CD14-positive monocyte (primary cell): ENCODE measurements around the gene SPAG16. TPM values are rescaled to one million over a fixed set of nuclear protein-coding genes. Genes with fewer than 3 reads are reported as not detected.

ENCODE experiments used
- DNase-seq, 3 donors: peaks; one replicate each; pipeline ENCODE4 v3.0.0-alpha.2; 2011 to 2022
- H2AFZ ChIP-seq: 2 replicates; pipeline ENCODE4 v1.6.0; 2012; ENCODE audit warnings: mild to moderate bottlenecking, low read depth, low read length, inconsistent platforms; ENCODE audit not compliant: insufficient read depth, poor library complexity, severe bottlenecking
- H3K27ac ChIP-seq, 2 donors: 1 replicate in 1 of 2; 2 replicates in 1 of 2; pipeline ENCODE4 v1.5.1; 2012 to 2013; ENCODE audit warnings: low read length in 2 of 2, control low read depth in 1 of 2, inconsistent platforms in 1 of 2, low read depth in 1 of 2, mild to moderate bottlenecking in 1 of 2
- H3K27me3 ChIP-seq, 2 donors: one replicate each; pipeline versions ENCODE4 v1.6.0 to v1.6.1; 2011 to 2013; ENCODE audit warnings: low read length in 2 of 2; ENCODE audit not compliant: control insufficient read depth in 2 of 2, insufficient read depth in 2 of 2
- H3K36me3 ChIP-seq, 2 donors: replicated peaks in 1 of 2; 1 replicate in 1 of 2; 2 replicates in 1 of 2; pipeline versions ENCODE4 v1.5.1 to v1.6.1; 2012 to 2013; ENCODE audit warnings: low read length in 2 of 2, control low read depth in 1 of 2, inconsistent platforms in 1 of 2, mild to moderate bottlenecking in 1 of 2; ENCODE audit not compliant: insufficient read depth in 2 of 2, control insufficient read depth in 1 of 2
- H3K4me1 ChIP-seq, 2 donors: 1 replicate in 1 of 2; 2 replicates in 1 of 2; pipeline versions ENCODE4 v1.5.1 to v1.6.1; 2012 to 2013; ENCODE audit warnings: low read length in 2 of 2, control low read depth in 1 of 2, inconsistent platforms in 1 of 2, mild to moderate bottlenecking in 1 of 2, moderate library complexity in 1 of 2; ENCODE audit not compliant: insufficient read depth in 2 of 2, control insufficient read depth in 1 of 2
- H3K4me2 ChIP-seq: replicated peaks from 2 replicates; pipeline ENCODE3; 2012; ENCODE audit warnings: low read length, moderate library complexity, mild to moderate bottlenecking; ENCODE audit not compliant: poor library complexity, severe bottlenecking; ENCODE audit errors: extremely low read depth
- H3K4me3 ChIP-seq, 3 experiments: fragments of 200-600 bp in 1 of 3; sonication (generic) in 1 of 3; replicated peaks in 1 of 3; 1 replicate in 2 of 3; 2 replicates in 1 of 3; pipeline ENCODE4 v1.5.1; 2011 to 2013; ENCODE audit warnings: low read length in 3 of 3, mild to moderate bottlenecking in 3 of 3, control low read depth in 2 of 3, low read depth in 2 of 3, inconsistent platforms in 1 of 3, moderate library complexity in 1 of 3
- H3K79me2 ChIP-seq: 2 replicates; pipeline ENCODE4 v1.6.0; 2012; ENCODE audit warnings: mild to moderate bottlenecking, control low read depth, inconsistent platforms, low read length, moderate library complexity; ENCODE audit not compliant: insufficient read depth
- H3K9ac ChIP-seq: 2 replicates; pipeline ENCODE4 v1.6.0; 2017; ENCODE audit warnings: low read length, mild to moderate bottlenecking; ENCODE audit not compliant: insufficient read depth, poor library complexity, severe bottlenecking
- H3K9me3 ChIP-seq, 2 donors: replicated peaks in 1 of 2; 1 replicate in 1 of 2; 2 replicates in 1 of 2; pipeline versions ENCODE4 v1.5.1 to v1.6.1; 2012 to 2013; ENCODE audit warnings: low read length in 2 of 2, control low read depth in 1 of 2; ENCODE audit not compliant: control insufficient read depth in 1 of 2, insufficient read depth in 1 of 2
- H4K20me1 ChIP-seq: 2 replicates; pipeline ENCODE4 v1.6.0; 2012; ENCODE audit warnings: mild to moderate bottlenecking, low read length, control low read depth, moderate library complexity; ENCODE audit not compliant: insufficient read depth
- H3K27ac Mint-ChIP-seq, 7 donors: one replicate each; pipeline ENCODE4 v1.8.0; 2020; ENCODE audit warnings: mild to moderate bottlenecking in 7 of 7, mixed read lengths in 7 of 7, moderate library complexity in 6 of 7, inconsistent platforms in 2 of 7
- H3K27me3 Mint-ChIP-seq, 3 donors: one replicate each; pipeline ENCODE4 v1.8.0; 2021 to 2022; ENCODE audit warnings: low read depth in 3 of 3, mild to moderate bottlenecking in 3 of 3, mixed read lengths in 3 of 3, moderate library complexity in 3 of 3, inconsistent platforms in 1 of 3
- H3K36me3 Mint-ChIP-seq, 2 donors: one replicate each; pipeline ENCODE4 v1.8.0; 2020; ENCODE audit warnings: mixed read lengths in 2 of 2, inconsistent platforms in 1 of 2, mild to moderate bottlenecking in 1 of 2
- H3K4me1 Mint-ChIP-seq: one replicate; pipeline ENCODE4 v1.8.0; 2020; ENCODE audit warnings: mild to moderate bottlenecking, mixed read lengths
- H3K4me3 Mint-ChIP-seq, 2 donors: one replicate each; pipeline ENCODE4 v1.8.0; 2020; ENCODE audit warnings: mild to moderate bottlenecking in 2 of 2, mixed read lengths in 2 of 2, moderate library complexity in 1 of 2
- H3K9me3 Mint-ChIP-seq, 7 donors: one replicate each; pipeline ENCODE4 v1.8.0; 2020 to 2022; ENCODE audit warnings: mixed read lengths in 7 of 7, mild to moderate bottlenecking in 6 of 7, moderate library complexity in 6 of 7, inconsistent platforms in 2 of 7
- CTCF ChIP-seq: fragments of 200-600 bp; IDR thresholded peaks from one replicate; pipeline ENCODE4 v1.8.0; 2022; ENCODE audit warnings: antibody characterized with exemption, mild to moderate bottlenecking
- WGBS: methylation state at CpG from one replicate; pipeline ENCODE4 v1.1.5; 2013; ENCODE audit warnings: missing lambda C conversion rate; ENCODE audit not compliant: insufficient coverage; 5-methylcytosine and 5-hydroxymethylcytosine counted together
- intact Hi-C, 2 donors: fragments of 100-400 bp; cut with micrococcal nuclease; formaldehyde crosslinking; loops; one replicate each; pipeline versions ENCODE4 v1.15.0 to v1.15.1; 2023
- polyA plus RNA-seq, 3 donors: library from polyadenylated mRNA; depleted of rRNA in 1 of 3; unstranded in 2 of 3; stranded (reverse) in 1 of 3; fragments of 300-500 nt in 2 of 3; fragments of >200 nt in 1 of 3; fragmentation: Illumina TruSeq in 2 of 3; gene quantifications; 1 replicate in 2 of 3; 2 replicates in 1 of 3; pipeline ENCODE4 v1.2.3, GENCODE V29; 2012 to 2021

SPAG16 gene
- polyA plus RNA-seq, 3 donors: 0.12 to 0.30 TPM; not detected in 1

DNA sequence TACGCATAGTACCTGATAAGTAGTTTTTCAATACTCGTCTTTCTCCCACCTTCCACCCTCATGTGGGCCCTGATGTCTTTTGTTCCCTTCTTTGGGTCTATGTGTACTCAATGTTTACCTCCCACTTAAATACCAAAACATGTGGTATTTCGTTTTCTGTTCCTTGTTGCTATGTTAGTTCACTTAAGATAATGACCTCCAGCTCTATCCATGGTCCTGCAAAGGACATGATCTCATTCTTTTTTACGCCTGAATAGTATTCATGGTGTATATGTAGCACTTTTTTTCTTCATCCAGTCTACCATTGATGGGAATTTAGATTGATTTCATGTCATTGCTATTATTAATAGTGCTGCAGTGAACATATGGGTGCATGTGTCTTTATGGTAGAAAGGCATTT lies 816.2 kb downstream of the SPAG16 start:
- H3K36me3 Mint-ChIP-seq: no peaks in the 10 kb centered on the region
- no peak for TF ChIP-seq CTCF
- intact Hi-C loops: no loop called here
- peaks cover 0 to 7% (median 3%) of the 10 kb centered on the region in 7 donors for H3K9me3 Mint-ChIP-seq
- no CpG with 5 or more reads among the region's 4 CpGs for WGBS
- no peak overlapping the region for H3K9ac ChIP-seq
- H3K79me2 ChIP-seq: no peaks in the 10 kb centered on the region
- H4K20me1 ChIP-seq: no peaks in the 10 kb centered on the region
- no peak overlapping the region for H3K27ac Mint-ChIP-seq
- no peaks in the 10 kb centered on the region for H3K27me3 ChIP-seq
- H3K4me2 ChIP-seq: no peak overlapping the region
- no peak overlapping the region for H2AFZ ChIP-seq
- no peak overlapping the region for H3K4me3 ChIP-seq
- peaks cover 3% of the 10 kb centered on the region for H3K4me1 Mint-ChIP-seq
- no peaks in the 10 kb centered on the region for H3K4me1 ChIP-seq
- H3K9me3 ChIP-seq: no peaks in the 10 kb centered on the region
- H3K4me3 Mint-ChIP-seq: no peak overlapping the region
- H3K36me3 ChIP-seq: no peaks in the 10 kb centered on the region
- H3K27me3 Mint-ChIP-seq: no peaks in the 10 kb centered on the region
- no peak overlapping the region for H3K27ac ChIP-seq
- DNase-seq: no peak

DNA sequence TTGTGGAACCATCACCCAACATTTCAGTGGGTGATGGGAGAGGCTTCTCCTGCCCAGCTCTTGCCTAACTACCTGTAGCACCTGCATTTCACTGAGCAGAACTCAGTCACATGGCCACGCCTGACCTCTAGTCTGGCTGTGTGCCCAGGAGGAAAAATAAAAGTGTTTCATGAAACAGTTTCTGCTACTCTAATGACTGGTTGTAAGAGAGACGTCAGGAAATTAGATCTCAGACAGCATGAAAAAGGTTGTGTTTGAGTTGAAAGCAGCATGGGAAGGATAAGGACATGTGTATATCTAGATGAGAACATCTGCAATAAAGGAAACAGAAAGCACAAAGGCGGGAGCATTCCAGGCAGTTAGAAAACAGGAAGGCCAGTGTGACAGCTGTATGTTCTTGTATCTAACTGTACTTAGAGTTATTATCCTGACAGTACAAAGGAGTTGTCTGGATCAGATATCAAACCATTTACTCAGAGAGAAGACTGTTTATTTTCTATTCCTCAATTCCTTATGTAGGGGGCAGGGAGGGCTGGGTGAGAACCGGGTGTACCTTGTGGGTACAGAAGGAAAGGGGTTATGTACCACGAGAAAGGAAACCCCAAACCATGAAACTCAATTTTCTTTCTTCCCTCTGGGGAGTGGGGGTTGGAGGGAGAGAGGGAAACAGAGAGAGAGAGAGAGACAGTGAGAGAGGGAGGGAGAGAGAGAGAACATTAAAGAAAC lies 819.2 kb downstream of the SPAG16 start:
- peaks cover 3% of the 10 kb centered on the region for H3K4me1 Mint-ChIP-seq
- H3K4me2 ChIP-seq: no peak overlapping the region

More for the DNA sequence above, 819.2 kb downstream of the SPAG16 start:
- DNase-seq: no peak
- Histone ChIP-seq H4K20me1 (no peaks in the 10 kb centered on the region), H3K9ac (no peak overlapping the region), H3K4me1 (no peaks in the 10 kb centered on the region), H3K27ac (no peak overlapping the region), H3K4me3 (no peak overlapping the region), H2AFZ (no peak overlapping the region), H3K9me3 (no peaks in the 10 kb centered on the region), H3K79me2 (no peaks in the 10 kb centered on the region), H3K36me3 (no peaks in the 10 kb centered on the region), H3K27me3 (no peaks in the 10 kb centered on the region)
- H3K27ac Mint-ChIP-seq: no peak overlapping the region
- no peaks in the 10 kb centered on the region for H3K36me3 Mint-ChIP-seq
- 0% methylated on average over 1 of the region's 5 CpGs for WGBS
- intact Hi-C loops: no loop called here
- H3K27me3 Mint-ChIP-seq: no peaks in the 10 kb centered on the region
- peaks cover 0 to 7% (median 3%) of the 10 kb centered on the region in 7 donors for H3K9me3 Mint-ChIP-seq
- TF ChIP-seq CTCF: no peak
- peak overlapping the region in 1 of 2 donors; percentile 3 for H3K4me3 Mint-ChIP-seq
